CD4-positive, alpha-beta memory T cell (primary cell): ENCODE data around the gene ATP6V1B1. TPM values are rescaled to one million over a fixed set of nuclear protein-coding genes. Genes with fewer than 3 reads are reported as not detected.

ENCODE experiments used
- CTCF ChIA-PET: fragments of 350-600 bp; sonication (Branson Sonifier 250); formaldehyde crosslinking; loops from one replicate; lab custom pipeline; 2021; ENCODE audit warnings: inconsistent platforms; ENCODE audit not compliant: partially characterized antibody; lab: Charles Lee
- POLR2A ChIA-PET: fragments of 350-600 bp; sonication (Branson Sonifier 250); formaldehyde crosslinking; loops from one replicate; lab custom pipeline; 2021; ENCODE audit not compliant: partially characterized antibody; lab: Charles Lee
- DNase-seq, 5 donors: peaks; one replicate each; pipeline versions ENCODE4 v3.0.0 to v3.0.0-alpha.2; 2020 to 2022; ENCODE audit warnings: mixed read lengths in 1 of 5
- H3K27ac ChIP-seq: one replicate; pipeline ENCODE4 v1.7.0; 2013; ENCODE audit warnings: low read depth, low read length
- H3K27me3 ChIP-seq: 2 replicates; pipeline ENCODE4 v1.7.0; 2013; ENCODE audit warnings: mild to moderate bottlenecking, low read length, moderate library complexity; ENCODE audit not compliant: insufficient read depth
- H3K36me3 ChIP-seq: 2 replicates; pipeline ENCODE4 v1.7.0; 2013; ENCODE audit warnings: mild to moderate bottlenecking, low read length, moderate library complexity; ENCODE audit not compliant: insufficient read depth
- H3K4me1 ChIP-seq: 2 replicates; pipeline ENCODE4 v1.7.0; 2013; ENCODE audit warnings: mild to moderate bottlenecking, low read length, moderate library complexity; ENCODE audit not compliant: insufficient read depth
- H3K4me3 ChIP-seq, 2 donors: one replicate each; pipeline ENCODE4 v1.7.0; 2013; ENCODE audit warnings: low read length in 2 of 2, mild to moderate bottlenecking in 1 of 2
- H3K9me3 ChIP-seq, 2 donors: one replicate each; pipeline ENCODE4 v1.7.0; 2013; ENCODE audit warnings: low read length in 2 of 2, control low read depth in 1 of 2; ENCODE audit not compliant: control insufficient read depth in 1 of 2
- H3K27ac Mint-ChIP-seq, 7 donors: one replicate each; pipeline ENCODE4 v1.8.0; 2020 to 2021; ENCODE audit warnings: mixed read lengths in 7 of 7, mild to moderate bottlenecking in 6 of 7, inconsistent platforms in 3 of 7, moderate library complexity in 3 of 7
- H3K27me3 Mint-ChIP-seq, 2 donors: one replicate each; pipeline ENCODE4 v1.8.0; 2020 to 2021; ENCODE audit warnings: mixed read lengths in 2 of 2
- H3K36me3 Mint-ChIP-seq, 2 donors: one replicate each; pipeline ENCODE4 v1.8.0; 2020 to 2021; ENCODE audit warnings: mixed read lengths in 2 of 2, inconsistent platforms in 1 of 2, mild to moderate bottlenecking in 1 of 2
- H3K4me1 Mint-ChIP-seq, 4 donors: one replicate each; pipeline ENCODE4 v1.8.0; 2020 to 2021; ENCODE audit warnings: mixed read lengths in 4 of 4, mild to moderate bottlenecking in 1 of 4
- H3K4me3 Mint-ChIP-seq, 8 donors: one replicate each; pipeline ENCODE4 v1.8.0; 2020 to 2021; ENCODE audit warnings: mixed read lengths in 8 of 8, mild to moderate bottlenecking in 7 of 8, moderate library complexity in 6 of 8, inconsistent platforms in 3 of 8
- H3K9me3 Mint-ChIP-seq, 8 donors: one replicate each; pipeline ENCODE4 v1.8.0; 2020 to 2021; ENCODE audit warnings: mixed read lengths in 8 of 8, mild to moderate bottlenecking in 5 of 8, inconsistent platforms in 3 of 8, moderate library complexity in 1 of 8
- intact Hi-C: fragments of 100-400 bp; cut with micrococcal nuclease; formaldehyde crosslinking; loops from one replicate; pipeline ENCODE4 v1.15.1; 2023
- polyA plus RNA-seq, 2 donors: library from polyadenylated mRNA; unstranded; fragments of 300-500 nt; fragmentation: Illumina TruSeq; gene quantifications; one replicate each; pipeline ENCODE4 v1.2.3, GENCODE V29; 2021
- total RNA-seq, 2 experiments: library from RNA; stranded (reverse); gene quantifications; one replicate each; pipeline ENCODE4 v1.2.3, GENCODE V29; 2021

Gene ATP6V1B1
- total and polyA plus RNA-seq, 4 experiments from 2014 or later: not detected

DNA sequence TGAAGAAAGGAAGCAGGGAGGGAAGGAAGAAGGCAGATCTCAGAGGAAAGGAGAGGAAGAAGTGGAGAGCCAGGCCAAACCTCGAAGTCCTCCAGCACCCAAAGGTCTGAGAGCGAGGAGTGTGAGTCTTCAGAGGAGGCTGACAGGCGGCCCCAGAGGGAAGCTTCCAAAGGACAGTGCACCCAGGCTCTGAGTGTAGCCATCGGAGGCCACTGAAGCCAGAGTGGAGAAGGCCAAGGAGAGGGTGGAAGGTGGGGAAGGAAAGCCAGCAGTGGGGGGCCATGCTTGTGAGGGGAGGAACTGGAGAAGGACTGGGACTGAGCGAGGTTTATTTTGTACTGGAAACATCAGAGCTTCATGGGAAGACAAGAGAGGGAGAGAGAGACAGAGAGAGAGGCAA, 6.0 kb downstream of the ATP6V1B1 start:
- H3K36me3 ChIP-seq: no peaks in the 10 kb centered on the region
- H3K27me3 ChIP-seq: peaks cover 4% of the 10 kb centered on the region
- H3K9me3 ChIP-seq: no peaks in the 10 kb centered on the region
- no peak overlapping the region for H3K4me3 ChIP-seq
- no peaks in the 10 kb centered on the region for H3K36me3 Mint-ChIP-seq
- no peaks in the 10 kb centered on the region for H3K4me1 ChIP-seq
- POLR2A ChIA-PET: no interaction called here
- CTCF ChIA-PET: no interaction called here
- no peak for DNase-seq
- peaks cover 11 to 14% of the 10 kb centered on the region in 2 donors for H3K27me3 Mint-ChIP-seq
- no peak overlapping the region for H3K27ac Mint-ChIP-seq
- H3K4me3 Mint-ChIP-seq: no peak overlapping the region
- no peaks in the 10 kb centered on the region for H3K9me3 Mint-ChIP-seq
- no peak overlapping the region for H3K27ac ChIP-seq
- peaks cover 0 to 2% (median under 1%) of the 10 kb centered on the region in 4 donors for H3K4me1 Mint-ChIP-seq
- intact Hi-C loops: no loop called here

DNA sequence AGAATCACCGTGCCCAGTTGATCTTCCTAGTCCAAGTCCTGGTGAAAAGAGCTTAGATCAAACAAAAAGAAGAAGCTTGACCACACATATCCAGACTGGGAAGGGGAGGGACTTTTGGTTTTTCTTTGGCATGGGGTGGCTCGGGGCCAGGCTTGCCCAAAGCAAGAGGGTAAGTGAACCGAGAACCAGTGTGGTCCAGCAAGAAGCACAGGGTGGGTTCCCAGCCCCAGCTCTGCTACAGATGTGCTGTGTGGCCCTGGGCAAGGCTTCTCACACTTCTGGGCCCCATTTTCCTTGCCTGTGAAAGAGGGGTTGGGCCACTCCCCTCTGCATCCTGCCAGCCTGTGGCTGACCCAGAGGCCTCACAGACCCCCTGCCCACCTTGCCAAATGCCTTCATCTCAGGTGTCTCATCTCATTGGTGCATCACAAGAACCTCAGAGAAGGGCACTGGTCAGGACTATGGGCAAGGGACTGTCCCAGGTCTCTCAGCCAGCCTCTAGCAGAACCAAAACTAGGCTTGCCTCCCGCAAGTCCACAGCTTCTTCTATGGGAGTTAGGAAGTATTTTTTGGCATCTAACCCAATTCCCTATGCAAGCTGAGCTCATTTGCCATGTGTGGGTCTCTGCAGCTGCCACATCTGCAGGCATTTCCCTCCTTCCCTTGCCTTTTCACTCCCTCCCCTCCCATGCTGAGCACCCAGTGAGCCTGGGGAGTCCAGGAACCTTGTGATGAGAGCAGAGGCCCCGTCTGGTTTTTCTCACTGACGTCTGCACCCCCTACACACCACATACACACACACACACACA, 6.9 kb downstream of the ATP6V1B1 start:
- Mint-ChIP-seq H3K27ac (no peak overlapping the region), H3K9me3 (no peaks in the 10 kb centered on the region), H3K4me3 (no peak overlapping the region), H3K4me1 (peaks cover 2 to 8% (median 5%) of the 10 kb centered on the region in 4 donors), H3K36me3 (no peaks in the 10 kb centered on the region), H3K27me3 (peaks cover 15 to 16% of the 10 kb centered on the region in 2 donors)
- intact Hi-C loops: no loop called here
- Histone ChIP-seq H3K27ac (no peak overlapping the region), H3K4me1 (no peaks in the 10 kb centered on the region), H3K27me3 (peaks cover 5% of the 10 kb centered on the region), H3K9me3 (no peaks in the 10 kb centered on the region), H3K4me3 (no peak overlapping the region), H3K36me3 (no peaks in the 10 kb centered on the region)
- POLR2A ChIA-PET: no interaction called here
- no peak for DNase-seq
- CTCF ChIA-PET: interaction anchor here (0.5 to 1.4 kb wide), 2 partner anchors 72 to 389 kb away, joined by 3 to 4 read pairs; partner anchors contain the start of gene ZNF638

DNA sequence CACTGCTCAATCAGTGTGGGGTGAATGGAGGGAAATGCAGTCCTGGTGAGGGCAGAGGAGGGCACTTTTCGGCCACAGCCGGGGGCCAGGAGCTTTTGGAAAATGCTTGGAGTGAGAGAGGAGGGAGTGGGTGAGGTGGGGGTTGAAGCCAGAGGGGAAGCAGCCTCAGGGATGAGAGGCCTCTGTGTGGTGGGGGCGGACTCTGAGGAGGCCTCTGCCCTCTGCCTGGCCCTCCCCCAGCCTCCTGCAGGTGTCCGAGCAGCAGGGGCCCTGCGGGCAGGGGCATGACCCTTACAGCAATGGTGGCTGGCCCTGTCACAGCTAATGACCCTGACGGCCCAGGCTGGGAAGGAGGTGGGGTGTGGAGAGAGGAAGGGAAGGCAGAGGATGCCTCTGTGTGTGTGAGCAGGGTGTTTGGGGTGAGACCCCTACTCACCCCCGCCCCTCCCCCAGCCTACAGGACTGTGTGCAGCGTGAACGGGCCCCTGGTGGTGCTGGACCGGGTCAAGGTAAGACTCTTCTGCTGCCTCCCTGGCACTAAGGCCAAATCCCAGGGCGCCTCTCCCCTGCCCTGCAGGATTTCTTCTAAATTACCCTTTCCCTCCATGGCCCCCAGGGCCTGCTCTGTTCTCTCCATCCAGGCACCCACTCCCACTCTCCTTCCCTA, 7.6 kb downstream of the ATP6V1B1 start:
- H3K27me3 ChIP-seq: peaks cover 5% of the 10 kb centered on the region
- intact Hi-C loops: no loop called here
- Mint-ChIP-seq H3K9me3 (no peaks in the 10 kb centered on the region), H3K27ac (peak overlapping the region in 1 of 7 donors; percentile 32), H3K4me3 (no peak overlapping the region), H3K36me3 (no peaks in the 10 kb centered on the region), H3K4me1 (peaks cover 7 to 15% (median 11%) of the 10 kb centered on the region in 4 donors), H3K27me3 (peaks cover 15 to 18% of the 10 kb centered on the region in 2 donors)
- ChIA-PET CTCF (interaction anchor here (1.4 kb wide), 1 partner anchor 73 kb away, joined by 3 read pairs; no protein-coding TSS in a partner anchor), POLR2A (no interaction called here)
- no peak for DNase-seq
- H3K36me3 ChIP-seq: no peaks in the 10 kb centered on the region
- H3K4me1 ChIP-seq: peaks cover 4% of the 10 kb centered on the region
- no peak overlapping the region for H3K27ac ChIP-seq
- H3K4me3 ChIP-seq: no peak overlapping the region
- H3K9me3 ChIP-seq: no peaks in the 10 kb centered on the region

DNA sequence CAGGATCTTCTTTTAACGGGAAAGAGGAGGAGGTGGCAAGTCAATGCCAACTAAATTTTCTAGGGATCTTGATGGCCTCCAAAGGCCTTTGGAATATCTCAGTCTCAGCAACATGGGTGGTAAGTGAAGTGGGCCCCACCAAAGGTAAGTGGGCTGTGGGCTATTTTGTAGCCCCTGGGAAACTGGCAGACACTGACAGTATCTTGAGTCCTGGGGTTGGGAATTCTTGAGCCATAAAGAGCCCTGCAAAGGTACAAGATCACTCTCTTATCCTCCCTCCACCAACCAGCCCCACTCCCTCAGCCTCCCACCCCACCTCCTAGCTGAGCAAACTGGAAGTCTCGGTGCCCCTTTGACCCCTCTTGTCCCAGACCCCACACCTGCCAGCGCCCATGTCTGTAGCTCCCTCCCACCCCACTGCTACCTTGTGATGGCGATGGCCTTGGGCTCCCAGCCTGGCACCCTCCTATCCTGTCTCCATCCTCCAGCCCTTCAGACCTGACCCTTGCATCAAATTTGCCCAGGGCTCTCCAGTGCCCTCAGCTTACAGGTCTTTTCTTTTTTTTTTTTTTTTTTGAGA, 8.5 kb downstream of the ATP6V1B1 start:
- Histone ChIP-seq H3K4me1 (peaks cover 8% of the 10 kb centered on the region), H3K36me3 (no peaks in the 10 kb centered on the region), H3K27me3 (peaks cover 5% of the 10 kb centered on the region), H3K9me3 (no peaks in the 10 kb centered on the region), H3K4me3 (no peak overlapping the region), H3K27ac (no peak overlapping the region)
- H3K9me3 Mint-ChIP-seq: no peaks in the 10 kb centered on the region
- no peak overlapping the region for H3K4me3 Mint-ChIP-seq
- peaks cover 10 to 16% of the 10 kb centered on the region in 2 donors for H3K27me3 Mint-ChIP-seq
- no peak for DNase-seq
- POLR2A ChIA-PET: no interaction called here
- no peaks in the 10 kb centered on the region for H3K36me3 Mint-ChIP-seq
- intact Hi-C loops: no loop called here
- H3K4me1 Mint-ChIP-seq: peaks cover 8 to 17% (median 13%) of the 10 kb centered on the region in 4 donors
- CTCF ChIA-PET: interaction anchor here (0.8 kb wide), 1 partner anchor 32 kb away, joined by 3 read pairs; no protein-coding TSS in a partner anchor
- H3K27ac Mint-ChIP-seq: no peak overlapping the region

DNA sequence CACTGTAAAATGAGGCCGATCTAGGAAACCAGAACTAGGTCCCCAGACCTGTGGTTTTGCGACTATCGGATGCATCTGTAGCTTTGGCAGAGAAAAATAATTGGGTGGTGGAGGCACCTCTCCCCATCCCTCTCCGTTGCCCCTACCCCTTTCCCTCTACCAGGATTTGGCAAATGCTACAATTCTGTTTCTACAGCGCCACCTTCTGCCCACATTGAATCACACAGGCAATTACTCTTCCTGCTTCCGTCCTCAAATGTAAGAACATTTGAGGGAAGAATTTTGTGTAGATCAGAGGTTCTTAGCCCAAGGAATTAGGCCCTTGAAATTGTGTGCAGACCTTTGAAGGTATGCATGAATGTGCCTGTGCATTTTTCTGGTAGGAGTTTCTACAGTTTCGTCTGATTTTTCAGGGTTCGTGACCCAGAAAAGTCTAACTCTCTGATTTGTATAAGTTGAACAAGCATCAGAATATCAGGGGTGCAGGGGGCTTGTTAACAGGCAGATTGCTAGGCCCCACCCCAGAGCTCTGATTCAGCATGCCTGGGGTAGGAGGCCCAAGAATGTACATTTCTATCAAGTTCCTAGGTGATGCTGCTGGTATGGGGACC, 11.2 kb downstream of the ATP6V1B1 start:
- H3K27ac ChIP-seq: no peak overlapping the region
- CTCF ChIA-PET: interaction anchor here (0.6 to 3.9 kb wide), 16 partner anchors 8 to 643 kb away, joined by 3 to 77 read pairs (median 8); partner anchors contain the start of genes ATP6V1B1 and ZNF638
- peak overlapping the region in 1 of 7 donors; percentile 26 for H3K27ac Mint-ChIP-seq
- intact Hi-C loops: loop anchor here (1.0 to 2.0 kb wide), 3 partner anchors 84 to 643 kb away; no protein-coding TSS in a partner anchor
- H3K4me1 Mint-ChIP-seq: peaks cover 8 to 17% (median 13%) of the 10 kb centered on the region in 4 donors
- H3K4me3 ChIP-seq: no peak overlapping the region
- H3K27me3 ChIP-seq: peaks cover 5% of the 10 kb centered on the region
- no peaks in the 10 kb centered on the region for H3K36me3 ChIP-seq
- peak overlapping the region in 3 of 8 donors; percentile 0 to 70 (median 8) for H3K4me3 Mint-ChIP-seq
- peaks cover 8% of the 10 kb centered on the region for H3K4me1 ChIP-seq
- peaks cover 7 to 9% of the 10 kb centered on the region in 2 donors for H3K27me3 Mint-ChIP-seq
- H3K36me3 Mint-ChIP-seq: no peaks in the 10 kb centered on the region
- peak in 4 of 5 donors; percentile 30 to 50 (median 44) for DNase-seq
- no peaks in the 10 kb centered on the region for H3K9me3 ChIP-seq
- POLR2A ChIA-PET: no interaction called here
- no peaks in the 10 kb centered on the region for H3K9me3 Mint-ChIP-seq

DNA sequence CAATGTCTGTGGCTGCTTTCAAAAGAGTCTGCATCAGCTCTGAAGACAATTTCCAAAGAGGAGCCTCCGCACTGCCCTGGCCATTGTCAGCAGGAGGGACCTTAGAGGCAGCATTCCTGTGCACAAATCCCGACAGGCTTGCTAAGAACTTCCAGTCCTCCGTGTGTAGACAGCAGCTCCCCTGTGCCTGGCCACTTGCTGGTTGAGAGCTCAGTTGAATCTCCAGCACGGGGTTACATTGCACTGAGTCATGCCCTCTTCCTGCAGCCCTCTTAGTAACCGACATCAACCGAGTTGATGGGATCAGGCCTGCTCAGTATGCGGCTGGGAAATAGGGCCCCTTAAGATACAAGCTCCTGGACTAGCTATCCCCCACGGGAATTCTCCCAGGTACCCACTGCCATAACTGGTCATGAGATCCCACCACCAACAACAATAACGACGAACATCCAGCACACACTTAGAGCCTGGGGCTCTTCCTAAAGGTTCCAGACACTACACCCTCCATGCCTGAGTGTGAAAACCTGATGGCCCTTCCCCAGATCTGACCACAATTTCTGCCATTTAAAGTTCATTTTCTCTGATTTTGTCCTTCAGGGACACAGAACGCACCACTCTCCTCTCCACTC, 12.0 kb downstream of the ATP6V1B1 start:
- no peaks in the 10 kb centered on the region for H3K36me3 Mint-ChIP-seq
- Histone ChIP-seq H3K36me3 (no peaks in the 10 kb centered on the region), H3K4me3 (no peak overlapping the region), H3K9me3 (no peaks in the 10 kb centered on the region), H3K27ac (no peak overlapping the region), H3K4me1 (peaks cover 8% of the 10 kb centered on the region), H3K27me3 (peaks cover 5% of the 10 kb centered on the region)
- intact Hi-C loops: loop anchor here (1.0 to 2.0 kb wide), 4 partner anchors 76 to 643 kb away; no protein-coding TSS in a partner anchor
- peaks cover 8 to 17% (median 13%) of the 10 kb centered on the region in 4 donors for H3K4me1 Mint-ChIP-seq
- DNase-seq: no peak
- H3K27ac Mint-ChIP-seq: no peak overlapping the region
- POLR2A ChIA-PET: no interaction called here
- peak overlapping the region; percentile 78 to 92 (median 84) for H3K4me3 Mint-ChIP-seq
- no peaks in the 10 kb centered on the region for H3K9me3 Mint-ChIP-seq
- CTCF ChIA-PET: interaction anchor here (0.7 to 3.9 kb wide), 22 partner anchors 9 to 643 kb away, joined by 3 to 77 read pairs (median 4); partner anchors contain the start of gene ZNF638
- peaks cover 7 to 9% of the 10 kb centered on the region in 2 donors for H3K27me3 Mint-ChIP-seq
